HG02852 (cell line): Measurements from ENCODE around the gene GFPT2.

Experiments used
- ATAC-seq: cut with Tn5 transposase; IDR thresholded peaks from one replicate; pipeline ENCODE4 v1.9.1; 2021; ENCODE audit warnings: mild to moderate bottlenecking, moderate library complexity; ENCODE audit not compliant: unreplicated experiment

Gene GFPT2

GRCh38 chr5:180378438-180379344 lies 25.6 kb upstream of the GFPT2 start:
- no peak for ATAC-seq

GRCh38 chr5:180377556-180378197 lies 24.5 kb upstream of the GFPT2 start:
- ATAC-seq = no peak

GRCh38 chr5:180376511-180376910 lies 23.4 kb upstream of the GFPT2 start:
- no peak for ATAC-seq

GRCh38 chr5:180375955-180376354 lies 22.8 kb upstream of the GFPT2 start:
- no peak for ATAC-seq

DNA sequence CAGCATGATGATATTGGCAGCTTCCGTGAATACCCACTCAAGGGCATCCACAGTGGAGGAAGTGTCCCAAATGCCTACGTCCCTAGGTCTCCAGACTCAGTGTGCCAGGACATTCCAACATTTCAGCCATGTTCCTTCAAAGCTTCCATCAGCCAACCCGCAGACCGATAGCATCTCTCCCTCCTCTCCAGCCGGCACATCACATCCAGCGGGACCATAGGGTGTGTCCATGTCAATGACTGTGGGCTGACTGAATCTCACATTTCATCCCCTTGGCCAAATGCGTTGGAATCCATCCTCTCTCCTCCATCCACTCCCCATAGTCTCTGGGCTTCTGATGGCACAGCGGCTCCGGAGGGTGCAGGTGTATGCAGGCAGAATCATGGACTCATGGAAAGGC lies 22.2 kb upstream of the GFPT2 start:
- no peak for ATAC-seq

DNA sequence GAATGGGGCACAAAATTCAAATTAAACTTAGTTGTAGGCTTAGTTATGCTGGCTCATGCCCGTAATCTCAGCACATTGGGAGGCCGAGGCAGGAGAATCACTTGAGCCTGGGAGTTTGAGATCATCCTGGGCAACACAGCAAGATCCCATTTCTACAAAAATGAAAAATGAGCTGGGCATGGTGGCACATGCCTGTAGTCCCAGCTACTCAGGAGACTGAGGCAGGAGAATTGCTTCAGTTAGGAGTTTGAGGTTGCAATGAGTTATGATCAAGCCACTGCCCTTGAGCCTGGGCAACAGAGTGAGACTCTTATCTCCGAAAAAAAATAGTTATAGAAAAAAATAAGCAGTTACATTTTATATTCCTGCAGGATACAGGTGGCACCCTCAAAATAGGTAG lies 20.7 kb upstream of the GFPT2 start:
- ATAC-seq = no peak

DNA sequence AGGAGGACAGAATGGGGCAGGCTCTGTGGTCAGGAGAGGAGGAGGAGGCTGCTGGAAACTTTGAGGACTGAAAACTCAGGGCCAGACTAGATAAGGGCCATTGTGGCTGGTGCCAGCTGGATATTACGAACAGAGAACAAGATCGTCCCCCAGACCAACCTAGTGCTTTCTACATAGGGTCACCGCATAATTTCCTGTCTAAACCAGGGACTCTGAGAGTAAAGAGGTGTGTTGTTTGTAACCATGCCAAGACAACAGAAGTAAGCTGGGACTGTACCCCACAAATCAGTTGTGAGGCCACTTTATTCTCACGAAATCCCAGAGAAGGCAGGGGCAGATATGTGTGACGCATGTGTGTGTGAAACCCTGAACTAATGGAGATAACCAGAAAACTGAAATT lies 20.3 kb upstream of the GFPT2 start:
- no peak for ATAC-seq

DNA sequence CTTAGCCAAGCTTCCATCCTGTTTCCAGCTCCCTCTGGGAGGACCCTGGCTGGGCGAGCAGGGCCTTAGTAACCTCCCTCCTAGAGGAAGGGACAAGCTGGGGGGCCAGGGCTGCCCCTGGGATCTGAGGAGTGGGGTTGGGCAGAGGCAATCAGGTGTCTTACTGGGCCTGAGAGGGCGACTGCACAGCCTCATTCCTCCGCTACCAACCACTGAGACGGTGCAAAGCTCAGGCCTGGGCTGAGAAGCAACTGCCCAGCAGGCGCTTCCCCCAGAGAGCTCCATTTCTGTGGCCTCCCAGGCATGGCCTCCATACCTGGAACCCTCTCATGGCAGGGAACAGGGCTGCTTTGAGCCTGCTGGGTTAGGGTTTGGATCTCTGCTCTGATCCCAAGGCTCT lies 18.8 kb upstream of the GFPT2 start:
- ATAC-seq = no peak

- ATAC-seq = no peak
Measured at GRCh38 chr5:180370861-180371641, 17.9 kb upstream of the GFPT2 start.

DNA sequence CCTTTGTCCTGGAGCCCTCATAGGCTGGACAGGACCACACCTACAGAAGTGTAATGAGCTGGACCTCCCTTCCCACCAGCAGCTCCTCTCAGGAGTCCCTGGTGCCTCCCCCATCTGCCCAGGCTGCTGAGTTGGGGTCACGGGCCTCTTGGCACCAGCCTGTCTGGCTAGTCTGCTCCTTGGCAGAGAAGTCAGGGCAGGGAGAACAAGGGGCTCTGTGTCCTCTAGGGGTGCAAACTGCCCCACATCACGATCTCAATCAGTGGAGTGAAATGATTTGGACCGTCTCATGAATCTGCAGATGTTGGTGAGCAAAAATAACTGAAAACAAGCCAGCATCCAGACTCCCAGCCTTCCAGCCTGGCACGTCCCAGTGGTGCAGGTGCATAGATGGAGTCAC lies 14.9 kb upstream of the GFPT2 start:
- no peak for ATAC-seq

- ATAC-seq = no peak
Measured at GRCh38 chr5:180367300-180367699, 14.2 kb upstream of the GFPT2 start.

DNA sequence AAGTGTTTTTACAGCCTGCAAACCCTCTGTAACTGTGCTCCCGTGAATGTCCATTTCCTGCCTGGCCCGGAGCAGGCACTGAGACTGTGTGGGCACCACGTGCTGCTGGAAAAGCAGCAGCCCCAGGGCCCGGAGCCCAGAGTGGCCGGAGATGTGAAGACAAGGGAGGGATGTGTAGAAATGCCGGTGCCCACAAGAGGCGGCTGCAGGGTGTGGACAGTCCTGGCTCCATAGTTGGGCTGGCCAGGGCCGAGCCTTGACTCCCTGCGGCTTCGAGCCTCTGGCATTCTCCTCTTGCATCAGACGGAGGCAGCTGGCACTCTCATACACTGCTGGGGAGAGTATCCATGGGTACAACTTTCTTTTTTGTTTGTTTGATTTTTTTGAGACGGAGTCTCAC lies 13.2 kb upstream of the GFPT2 start:
- ATAC-seq = no peak

DNA sequence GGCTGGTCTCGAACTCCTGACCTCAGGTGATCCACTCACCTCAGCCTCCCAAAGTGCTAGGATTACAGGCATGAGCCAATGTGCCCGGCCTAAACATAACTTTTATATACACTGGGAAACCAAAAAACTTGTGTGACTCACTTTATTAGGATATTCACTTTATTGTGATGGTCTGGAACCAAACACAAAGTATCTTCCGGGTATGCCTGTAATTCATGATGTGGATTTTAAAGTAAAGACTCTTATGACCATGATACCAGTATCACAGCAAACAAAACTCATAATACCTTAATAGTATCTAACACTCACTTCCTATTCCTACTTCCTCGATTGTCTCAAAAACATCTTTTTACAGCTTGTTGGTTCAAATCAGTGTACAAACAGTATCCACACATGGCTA lies 12.7 kb upstream of the GFPT2 start:
- ATAC-seq = no peak

DNA sequence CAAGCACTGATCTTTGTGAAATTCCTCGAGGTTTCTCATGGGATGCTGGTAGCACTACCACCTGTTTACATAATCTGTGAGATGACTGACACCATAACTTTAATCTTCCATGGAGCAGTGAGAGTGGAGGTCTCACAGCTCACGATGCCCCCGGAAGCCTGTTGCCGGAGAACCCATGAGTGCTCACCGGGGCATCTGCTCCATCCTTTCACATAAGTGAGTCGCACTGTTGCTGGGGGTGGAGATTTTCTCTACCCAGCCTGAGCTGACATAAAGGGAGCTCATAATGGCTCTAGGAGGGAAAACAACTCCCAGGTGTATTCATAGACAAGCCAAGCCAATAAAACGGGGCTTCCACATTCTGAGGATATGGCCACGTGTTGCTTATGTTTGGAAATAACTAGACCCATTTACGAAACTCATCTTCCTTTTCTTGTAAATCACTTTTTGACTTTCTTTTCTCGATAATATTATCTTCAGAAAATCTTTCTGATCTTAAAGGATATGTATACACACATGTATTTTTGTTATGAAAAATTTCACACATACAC lies 11.2 kb upstream of the GFPT2 start:
- ATAC-seq = no peak

- no peak for ATAC-seq
Measured at GRCh38 chr5:180360078-180360957, 7.2 kb upstream of the GFPT2 start.

DNA sequence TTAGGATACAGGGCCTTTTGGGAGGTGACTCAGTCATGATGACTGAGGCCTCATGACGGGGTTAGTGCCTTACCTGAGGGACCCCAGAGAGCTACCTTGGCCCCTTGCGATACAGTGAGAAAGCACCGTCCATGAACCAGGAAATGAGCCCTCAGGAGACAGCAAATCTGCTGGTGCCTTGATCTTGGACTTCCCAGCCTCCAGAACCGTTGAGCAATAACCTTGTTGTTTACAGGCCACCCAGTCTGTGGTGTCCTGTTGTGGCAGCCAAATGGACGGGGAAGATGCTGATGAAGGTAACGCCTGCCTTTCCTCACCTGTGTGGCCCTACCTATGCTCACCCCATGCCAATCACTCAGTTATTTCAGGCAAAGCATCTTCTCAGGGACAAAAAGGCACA lies 5.6 kb upstream of the GFPT2 start:
- no peak for ATAC-seq

GRCh38 chr5:180358179-180358578 lies 5.0 kb upstream of the GFPT2 start:
- ATAC-seq = no peak

- ATAC-seq = no peak
Measured at GRCh38 chr5:180354966-180355365, 1.8 kb upstream of the GFPT2 start.

GRCh38 chr5:180353980-180354452 lies 880 bp upstream of the GFPT2 start:
- ATAC-seq = no peak
